ENCODE measurements around the gene CCDC136. TPM values are rescaled to one million over a fixed set of nuclear protein-coding genes. Genes with fewer than 3 reads are reported as not detected.

Gene CCDC136
- total RNA-seq, 1 experiment from 2014 or later = 11.1 TPM

GRCh38 chr7:128799451-128799850, 7.7 kb downstream of the CCDC136 start:
- Histone ChIP-seq H3K4me1 (ENCODE audit: control insufficient read depth in 1 of 2, insufficient read depth in 2 of 2, low read length in 2 of 2) (no peaks in the 10 kb centered on the region), H3K4me3 (replicated peaks in 1 of 2; ENCODE audit: low read depth in 1 of 2, low read length in 2 of 2) (no peak overlapping the region), H3K9ac (ENCODE audit: low read length) (no peak overlapping the region), H3K27ac (ENCODE audit: low read depth, low read length) (no peak overlapping the region), H3K79me2 (ENCODE audit: insufficient read depth, low read length) (no peaks in the 10 kb centered on the region), H3K36me3 (ENCODE audit: control insufficient read depth in 1 of 2, insufficient read depth in 2 of 2, low read length in 2 of 2) (no peaks in the 10 kb centered on the region), H3K27me3 (ENCODE audit: insufficient read depth, low read length) (no peaks in the 10 kb centered on the region), H3K9me3 (ENCODE audit: control insufficient read depth in 1 of 2, insufficient read depth in 1 of 2, low read depth in 1 of 2, low read length in 2 of 2) (no peaks in the 10 kb centered on the region), H2AFZ (ENCODE audit: low read depth, low read length, poor library complexity, severe bottlenecking) (no peak overlapping the region), H3K9me2 (ENCODE audit: insufficient read depth) (no peaks in the 10 kb centered on the region), H3K4me2 (ENCODE audit: low read length) (no peak overlapping the region), H4K20me1 (ENCODE audit: insufficient read depth) (no peaks in the 10 kb centered on the region)
- DNase-seq (ENCODE audit: low read depth, low spot score) = no peak
- ChIA-PET RAD21 (ENCODE audit: low non-redundant PET in 1 of 2, low total read pairs in 2 of 2, uncharacterized antibody in 2 of 2, unreplicated experiment in 2 of 2) (no interaction called here), CTCF (no interaction called here), POLR2A (no interaction called here)
- intact Hi-C loops (cut with micrococcal nuclease) = no loop called here
- no peak for TF ChIP-seq EZH2phosphoT487 (IDR thresholded peaks at IDR 0.05; ENCODE audit: borderline replicate concordance)
- TF ChIP-seq TCF7L2 (IDR thresholded peaks at IDR 0.05; ENCODE audit: borderline replicate concordance, extremely low read depth, insufficient read depth, insufficient read length) = no peak
- TF ChIP-seq ELF1 (IDR thresholded peaks at IDR 0.05; ENCODE audit: borderline replicate concordance, low read depth) = no peak
- no peak for TF ChIP-seq SRF (IDR thresholded peaks at IDR 0.05; ENCODE audit: low read depth)
- TF ChIP-seq, protein P1, sequence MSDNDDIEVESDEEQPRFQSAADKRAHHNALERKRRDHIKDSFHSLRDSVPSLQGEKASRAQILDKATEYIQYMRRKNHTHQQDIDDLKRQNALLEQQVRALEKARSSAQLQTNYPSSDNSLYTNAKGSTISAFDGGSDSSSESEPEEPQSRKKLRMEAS (IDR thresholded peaks at IDR 0.05) = no peak
- no peak for TF ChIP-seq FOSL1 (IDR thresholded peaks at IDR 0.05; ENCODE audit: low read depth)
- TF ChIP-seq, protein P2, sequence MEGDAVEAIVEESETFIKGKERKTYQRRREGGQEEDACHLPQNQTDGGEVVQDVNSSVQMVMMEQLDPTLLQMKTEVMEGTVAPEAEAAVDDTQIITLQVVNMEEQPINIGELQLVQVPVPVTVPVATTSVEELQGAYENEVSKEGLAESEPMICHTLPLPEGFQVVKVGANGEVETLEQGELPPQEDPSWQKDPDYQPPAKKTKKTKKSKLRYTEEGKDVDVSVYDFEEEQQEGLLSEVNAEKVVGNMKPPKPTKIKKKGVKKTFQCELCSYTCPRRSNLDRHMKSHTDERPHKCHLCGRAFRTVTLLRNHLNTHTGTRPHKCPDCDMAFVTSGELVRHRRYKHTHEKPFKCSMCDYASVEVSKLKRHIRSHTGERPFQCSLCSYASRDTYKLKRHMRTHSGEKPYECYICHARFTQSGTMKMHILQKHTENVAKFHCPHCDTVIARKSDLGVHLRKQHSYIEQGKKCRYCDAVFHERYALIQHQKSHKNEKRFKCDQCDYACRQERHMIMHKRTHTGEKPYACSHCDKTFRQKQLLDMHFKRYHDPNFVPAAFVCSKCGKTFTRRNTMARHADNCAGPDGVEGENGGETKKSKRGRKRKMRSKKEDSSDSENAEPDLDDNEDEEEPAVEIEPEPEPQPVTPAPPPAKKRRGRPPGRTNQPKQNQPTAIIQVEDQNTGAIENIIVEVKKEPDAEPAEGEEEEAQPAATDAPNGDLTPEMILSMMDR (IDR thresholded peaks at IDR 0.05 in 2 of 3, conservative IDR thresholded peaks at IDR 0.05 in 1 of 3; ENCODE audit: borderline replicate concordance in 1 of 3, insufficient read depth in 1 of 3, low read depth in 2 of 3, low read length in 2 of 3) = no peak
- TF ChIP-seq CBX3 (IDR thresholded peaks at IDR 0.05; ENCODE audit: low read depth) = no peak
- no peak for TF ChIP-seq JUND (IDR thresholded peaks at IDR 0.05)
- TF ChIP-seq, protein P3, sequence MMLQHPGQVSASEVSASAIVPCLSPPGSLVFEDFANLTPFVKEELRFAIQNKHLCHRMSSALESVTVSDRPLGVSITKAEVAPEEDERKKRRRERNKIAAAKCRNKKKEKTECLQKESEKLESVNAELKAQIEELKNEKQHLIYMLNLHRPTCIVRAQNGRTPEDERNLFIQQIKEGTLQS (IDR thresholded peaks at IDR 0.05) = no peak
- TF ChIP-seq, protein P4, sequence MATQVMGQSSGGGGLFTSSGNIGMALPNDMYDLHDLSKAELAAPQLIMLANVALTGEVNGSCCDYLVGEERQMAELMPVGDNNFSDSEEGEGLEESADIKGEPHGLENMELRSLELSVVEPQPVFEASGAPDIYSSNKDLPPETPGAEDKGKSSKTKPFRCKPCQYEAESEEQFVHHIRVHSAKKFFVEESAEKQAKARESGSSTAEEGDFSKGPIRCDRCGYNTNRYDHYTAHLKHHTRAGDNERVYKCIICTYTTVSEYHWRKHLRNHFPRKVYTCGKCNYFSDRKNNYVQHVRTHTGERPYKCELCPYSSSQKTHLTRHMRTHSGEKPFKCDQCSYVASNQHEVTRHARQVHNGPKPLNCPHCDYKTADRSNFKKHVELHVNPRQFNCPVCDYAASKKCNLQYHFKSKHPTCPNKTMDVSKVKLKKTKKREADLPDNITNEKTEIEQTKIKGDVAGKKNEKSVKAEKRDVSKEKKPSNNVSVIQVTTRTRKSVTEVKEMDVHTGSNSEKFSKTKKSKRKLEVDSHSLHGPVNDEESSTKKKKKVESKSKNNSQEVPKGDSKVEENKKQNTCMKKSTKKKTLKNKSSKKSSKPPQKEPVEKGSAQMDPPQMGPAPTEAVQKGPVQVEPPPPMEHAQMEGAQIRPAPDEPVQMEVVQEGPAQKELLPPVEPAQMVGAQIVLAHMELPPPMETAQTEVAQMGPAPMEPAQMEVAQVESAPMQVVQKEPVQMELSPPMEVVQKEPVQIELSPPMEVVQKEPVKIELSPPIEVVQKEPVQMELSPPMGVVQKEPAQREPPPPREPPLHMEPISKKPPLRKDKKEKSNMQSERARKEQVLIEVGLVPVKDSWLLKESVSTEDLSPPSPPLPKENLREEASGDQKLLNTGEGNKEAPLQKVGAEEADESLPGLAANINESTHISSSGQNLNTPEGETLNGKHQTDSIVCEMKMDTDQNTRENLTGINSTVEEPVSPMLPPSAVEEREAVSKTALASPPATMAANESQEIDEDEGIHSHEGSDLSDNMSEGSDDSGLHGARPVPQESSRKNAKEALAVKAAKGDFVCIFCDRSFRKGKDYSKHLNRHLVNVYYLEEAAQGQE (IDR thresholded peaks at IDR 0.05; ENCODE audit: low read depth) = no peak
- ATAC-seq = no peak
- BruUV-seq (replicated peaks) = no TSS peak
